Panc1 (cell line): ENCODE data around the gene ELFN2. TPM values are rescaled to one million over a fixed set of nuclear protein-coding genes. Genes with fewer than 3 reads are reported as not detected.

Source experiments
- ATAC-seq: fragments of 200-7000 bp; cut with Tn5 transposase; 2 replicates; pipeline ENCODE4 v1.9.1; 2020; ENCODE audit warnings: mild to moderate bottlenecking, moderate library complexity
- BruUV-seq: library from RNA; stranded (reverse); fragments of 400-500 nt; replicated peaks from 2 replicates; lab custom pipeline; 2021; lab: Mats Ljungman, UMichigan
- CTCF ChIA-PET: fragments of 300-600 bp; sonication (Branson Sonifier 250); formaldehyde crosslinking; loops from one replicate; lab custom pipeline; 2022; ENCODE audit warnings: antibody characterized with exemption; lab: Charles Lee
- POLR2A ChIA-PET: fragments of 300-600 bp; sonication (Branson Sonifier 250); formaldehyde crosslinking; loops from one replicate; lab custom pipeline; 2022; ENCODE audit warnings: antibody characterized with exemption; lab: Charles Lee
- DNase-seq: peaks from one replicate; pipeline ENCODE4 v3.0.0-alpha.2; 2010; ENCODE audit warnings: low read depth, low spot score
- H3K27ac ChIP-seq: 2 replicates; pipeline ENCODE4 v1.5.1; 2011; ENCODE audit warnings: mild to moderate bottlenecking, low read length, inconsistent platforms
- H3K27me3 ChIP-seq: fragments of 200-500 bp; sonication (Bioruptor generic); 2 replicates; pipeline ENCODE4 v1.6.0; 2014; ENCODE audit warnings: low read length, inconsistent platforms; ENCODE audit not compliant: control insufficient read depth, insufficient read depth
- H3K36me3 ChIP-seq: fragments of 200-500 bp; sonication (Bioruptor generic); 2 replicates; pipeline ENCODE4 v1.5.1; 2014; ENCODE audit warnings: inconsistent platforms, mild to moderate bottlenecking, low read length, moderate library complexity; ENCODE audit not compliant: control insufficient read depth, insufficient read depth
- H3K4me1 ChIP-seq: 2 replicates; pipeline ENCODE4 v1.5.1; 2011; ENCODE audit warnings: inconsistent platforms, mild to moderate bottlenecking, low read length, moderate library complexity; ENCODE audit not compliant: control insufficient read depth, insufficient read depth
- H3K4me3 ChIP-seq, 2 experiments: 2 replicates each; pipeline ENCODE4 v1.5.1; 2011 to 2012; ENCODE audit warnings: low read depth in 2 of 2, low read length in 2 of 2, mild to moderate bottlenecking in 2 of 2, inconsistent platforms in 1 of 2, moderate library complexity in 1 of 2
- H3K9me3 ChIP-seq: fragments of 200-500 bp; sonication (Bioruptor generic); 2 replicates; pipeline ENCODE4 v1.5.1; 2014; ENCODE audit warnings: low read depth, mild to moderate bottlenecking, inconsistent platforms, low read length, moderate library complexity; ENCODE audit not compliant: control insufficient read depth, insufficient read depth
- POLR2AphosphoS5 ChIP-seq: IDR thresholded peaks from 2 replicates; pipeline ENCODE4 v1.6.1; 2012; ENCODE audit warnings: mild to moderate bottlenecking, low read depth, low read length, moderate library complexity
- SIN3A ChIP-seq: IDR thresholded peaks from 2 replicates; pipeline ENCODE4 v1.6.1; 2012; ENCODE audit warnings: low read depth, mild to moderate bottlenecking, low read length, moderate library complexity, borderline replicate concordance; ENCODE audit not compliant: insufficient read depth
- TCF7L2 ChIP-seq: IDR thresholded peaks from 2 replicates; pipeline ENCODE4 v1.6.1; 2011; ENCODE audit warnings: mild to moderate bottlenecking, low read depth, low read length, inconsistent platforms
- in situ Hi-C: cut with HindIII; loops from 2 replicates; pipeline ENCODE4 v1.10.0; 2016; ENCODE audit warnings: low sequenced_read_pairs, low pct_unique_long_range_greater_than_20kb
- intact Hi-C: fragments of 100-400 bp; cut with micrococcal nuclease; formaldehyde crosslinking; loops from one replicate; pipeline ENCODE4 v1.10.0; 2022; ENCODE audit not compliant: unreplicated experiment
- total RNA-seq: library from RNA; stranded (reverse); gene quantifications from one replicate; pipeline ENCODE4 v1.2.1, GENCODE V29; 2021; ENCODE audit not compliant: unreplicated experiment
- TF ChIP-seq, protein P1 (sequence below): fragments of 450-650 bp; IDR thresholded peaks from 2 replicates; pipeline ENCODE4 v1.5.1; 2017; ENCODE audit warnings: mild to moderate bottlenecking
- TF ChIP-seq, protein P2 (sequence below), 2 experiments: IDR thresholded peaks; 2 replicates each; pipeline ENCODE4 v1.6.1; 2011 to 2012; ENCODE audit warnings: low read depth in 2 of 2, control low read depth in 1 of 2, low read length in 1 of 2, mild to moderate bottlenecking in 1 of 2, moderate library complexity in 1 of 2; ENCODE audit not compliant: insufficient read depth in 1 of 2

ELFN2 gene
- total RNA-seq, 1 experiment from 2014 or later = 2.9 TPM

DNA sequence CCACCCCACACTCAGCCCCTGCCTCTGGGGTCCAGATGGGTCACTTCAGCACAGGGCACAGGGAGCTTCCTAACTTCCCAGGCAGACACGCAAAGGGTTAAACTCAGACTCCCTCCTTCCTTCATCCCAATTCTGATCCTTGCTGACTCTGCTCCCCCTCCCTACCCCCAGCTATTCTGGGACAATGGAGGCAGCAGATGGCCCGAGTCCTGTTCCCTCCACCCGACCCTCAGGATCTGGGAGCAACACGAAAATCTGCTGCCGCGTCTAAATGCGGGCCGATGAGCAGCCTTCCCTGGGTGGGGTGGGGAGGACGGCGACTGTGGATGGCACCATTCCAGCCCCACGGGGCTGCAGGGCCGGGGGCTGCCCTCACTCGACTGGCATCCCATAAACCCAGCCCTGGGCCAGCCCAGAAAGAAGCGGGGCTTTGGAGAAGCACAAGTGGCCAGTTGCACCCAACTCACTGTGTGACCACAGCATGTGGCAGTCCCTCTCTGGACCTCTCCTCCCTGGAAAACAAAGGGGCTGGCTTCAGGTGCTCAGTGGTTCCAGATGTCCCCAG is 40.2 kb upstream of the ELFN2 start:
- H3K4me1 ChIP-seq = no peaks in the 10 kb centered on the region
- ChIA-PET CTCF (no interaction called here), POLR2A (interaction anchor here (0.5 kb wide), 1 partner anchor 26 kb away, joined by 4 read pairs; no protein-coding TSS in a partner anchor)
- no peak for TF ChIP-seq TCF7L2
- no TSS peak for BruUV-seq
- ATAC-seq (no peak), DNase-seq (no peak)
- no peaks in the 10 kb centered on the region for H3K36me3 ChIP-seq
- intact Hi-C loops = no loop called here
- no peak overlapping the region for H3K27ac ChIP-seq
- H3K27me3 ChIP-seq = no peaks in the 10 kb centered on the region
- in situ Hi-C loops = no loop called here
- no peak overlapping the region for H3K4me3 ChIP-seq
- H3K9me3 ChIP-seq = no peaks in the 10 kb centered on the region

DNA sequence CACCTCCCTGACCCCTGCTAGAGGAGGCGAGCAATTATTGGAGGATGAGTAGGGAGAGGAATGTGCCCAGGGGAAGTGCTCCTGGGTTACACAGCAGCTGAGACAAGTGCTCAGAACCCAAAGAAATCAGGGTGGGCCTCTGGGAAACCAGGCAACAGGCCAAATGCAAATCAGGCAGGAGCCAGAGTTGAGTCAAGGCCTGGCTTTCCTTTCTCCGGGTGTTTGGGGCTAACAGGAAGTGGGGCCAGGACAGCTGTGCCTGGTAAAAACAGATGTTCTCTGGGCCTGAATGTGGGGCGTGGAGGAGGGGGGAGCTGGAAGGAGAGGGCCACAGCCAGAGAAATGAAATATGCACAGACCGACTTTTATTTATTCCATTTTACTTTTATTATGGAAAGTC is 36.9 kb upstream of the ELFN2 start:
- in situ Hi-C loops = no loop called here
- intact Hi-C loops = no loop called here
- H3K27ac ChIP-seq = no peak overlapping the region
- no TSS peak for BruUV-seq
- ATAC-seq (no peak), DNase-seq (no peak)
- CTCF ChIA-PET = no interaction called here
- H3K4me3 ChIP-seq = no peak overlapping the region
- POLR2A ChIA-PET = no interaction called here
- H3K4me1 ChIP-seq = no peaks in the 10 kb centered on the region
- TF ChIP-seq POLR2AphosphoS5 = no peak
- no peak for TF ChIP-seq TCF7L2
- TF ChIP-seq, protein P1, sequence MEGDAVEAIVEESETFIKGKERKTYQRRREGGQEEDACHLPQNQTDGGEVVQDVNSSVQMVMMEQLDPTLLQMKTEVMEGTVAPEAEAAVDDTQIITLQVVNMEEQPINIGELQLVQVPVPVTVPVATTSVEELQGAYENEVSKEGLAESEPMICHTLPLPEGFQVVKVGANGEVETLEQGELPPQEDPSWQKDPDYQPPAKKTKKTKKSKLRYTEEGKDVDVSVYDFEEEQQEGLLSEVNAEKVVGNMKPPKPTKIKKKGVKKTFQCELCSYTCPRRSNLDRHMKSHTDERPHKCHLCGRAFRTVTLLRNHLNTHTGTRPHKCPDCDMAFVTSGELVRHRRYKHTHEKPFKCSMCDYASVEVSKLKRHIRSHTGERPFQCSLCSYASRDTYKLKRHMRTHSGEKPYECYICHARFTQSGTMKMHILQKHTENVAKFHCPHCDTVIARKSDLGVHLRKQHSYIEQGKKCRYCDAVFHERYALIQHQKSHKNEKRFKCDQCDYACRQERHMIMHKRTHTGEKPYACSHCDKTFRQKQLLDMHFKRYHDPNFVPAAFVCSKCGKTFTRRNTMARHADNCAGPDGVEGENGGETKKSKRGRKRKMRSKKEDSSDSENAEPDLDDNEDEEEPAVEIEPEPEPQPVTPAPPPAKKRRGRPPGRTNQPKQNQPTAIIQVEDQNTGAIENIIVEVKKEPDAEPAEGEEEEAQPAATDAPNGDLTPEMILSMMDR = no peak
- no peak for TF ChIP-seq SIN3A
- TF ChIP-seq, protein P2, sequence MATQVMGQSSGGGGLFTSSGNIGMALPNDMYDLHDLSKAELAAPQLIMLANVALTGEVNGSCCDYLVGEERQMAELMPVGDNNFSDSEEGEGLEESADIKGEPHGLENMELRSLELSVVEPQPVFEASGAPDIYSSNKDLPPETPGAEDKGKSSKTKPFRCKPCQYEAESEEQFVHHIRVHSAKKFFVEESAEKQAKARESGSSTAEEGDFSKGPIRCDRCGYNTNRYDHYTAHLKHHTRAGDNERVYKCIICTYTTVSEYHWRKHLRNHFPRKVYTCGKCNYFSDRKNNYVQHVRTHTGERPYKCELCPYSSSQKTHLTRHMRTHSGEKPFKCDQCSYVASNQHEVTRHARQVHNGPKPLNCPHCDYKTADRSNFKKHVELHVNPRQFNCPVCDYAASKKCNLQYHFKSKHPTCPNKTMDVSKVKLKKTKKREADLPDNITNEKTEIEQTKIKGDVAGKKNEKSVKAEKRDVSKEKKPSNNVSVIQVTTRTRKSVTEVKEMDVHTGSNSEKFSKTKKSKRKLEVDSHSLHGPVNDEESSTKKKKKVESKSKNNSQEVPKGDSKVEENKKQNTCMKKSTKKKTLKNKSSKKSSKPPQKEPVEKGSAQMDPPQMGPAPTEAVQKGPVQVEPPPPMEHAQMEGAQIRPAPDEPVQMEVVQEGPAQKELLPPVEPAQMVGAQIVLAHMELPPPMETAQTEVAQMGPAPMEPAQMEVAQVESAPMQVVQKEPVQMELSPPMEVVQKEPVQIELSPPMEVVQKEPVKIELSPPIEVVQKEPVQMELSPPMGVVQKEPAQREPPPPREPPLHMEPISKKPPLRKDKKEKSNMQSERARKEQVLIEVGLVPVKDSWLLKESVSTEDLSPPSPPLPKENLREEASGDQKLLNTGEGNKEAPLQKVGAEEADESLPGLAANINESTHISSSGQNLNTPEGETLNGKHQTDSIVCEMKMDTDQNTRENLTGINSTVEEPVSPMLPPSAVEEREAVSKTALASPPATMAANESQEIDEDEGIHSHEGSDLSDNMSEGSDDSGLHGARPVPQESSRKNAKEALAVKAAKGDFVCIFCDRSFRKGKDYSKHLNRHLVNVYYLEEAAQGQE (IDR thresholded peaks at IDR 0.05; ENCODE audit: insufficient read depth in 1 of 2, low read depth in 2 of 2, low read length in 1 of 2) = no peak
- no peaks in the 10 kb centered on the region for H3K36me3 ChIP-seq
- H3K9me3 ChIP-seq = no peaks in the 10 kb centered on the region
- H3K27me3 ChIP-seq = no peaks in the 10 kb centered on the region

DNA sequence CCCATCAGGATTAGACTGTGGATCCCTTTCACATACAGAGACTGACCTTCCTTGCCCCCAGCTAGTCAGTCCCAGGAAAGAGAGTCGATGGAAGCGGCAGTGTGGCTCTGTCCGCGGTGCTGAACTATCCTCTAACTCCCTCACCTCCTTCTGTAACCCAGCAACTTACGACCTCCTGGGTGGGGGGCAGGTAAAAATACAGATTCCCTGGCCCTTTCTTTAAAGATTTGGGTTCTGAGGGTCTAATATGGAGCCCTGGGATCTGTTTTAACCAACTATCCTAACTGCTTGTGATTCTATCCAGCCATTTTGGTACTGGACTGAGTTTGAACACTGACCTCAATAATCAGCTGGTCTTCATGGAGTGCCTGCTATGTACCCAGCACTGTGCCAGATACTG is 35.7 kb upstream of the ELFN2 start:
- intact Hi-C loops = no loop called here
- H3K36me3 ChIP-seq = no peaks in the 10 kb centered on the region
- H3K27me3 ChIP-seq = no peaks in the 10 kb centered on the region
- ATAC-seq (no peak), DNase-seq (no peak)
- no peaks in the 10 kb centered on the region for H3K4me1 ChIP-seq
- ChIA-PET POLR2A (no interaction called here), CTCF (no interaction called here)
- no peak overlapping the region for H3K4me3 ChIP-seq
- BruUV-seq = no TSS peak
- in situ Hi-C loops = no loop called here
- no peak overlapping the region for H3K27ac ChIP-seq
- TF ChIP-seq TCF7L2 (no peak), POLR2AphosphoS5 (no peak), SIN3A (no peak)
- TF ChIP-seq, protein P1 = no peak
- TF ChIP-seq, protein P2 (IDR thresholded peaks at IDR 0.05; ENCODE audit: insufficient read depth in 1 of 2, low read depth in 2 of 2, low read length in 1 of 2) = peak; percentile 94 to 95
- no peaks in the 10 kb centered on the region for H3K9me3 ChIP-seq
